ENCODE measurements around the gene GDPD4. TPM values are rescaled to one million over a fixed set of nuclear protein-coding genes. Genes with fewer than 3 reads are reported as not detected.

Gene GDPD4
- total RNA-seq, 1 experiment from 2014 or later, result not detected

DNA sequence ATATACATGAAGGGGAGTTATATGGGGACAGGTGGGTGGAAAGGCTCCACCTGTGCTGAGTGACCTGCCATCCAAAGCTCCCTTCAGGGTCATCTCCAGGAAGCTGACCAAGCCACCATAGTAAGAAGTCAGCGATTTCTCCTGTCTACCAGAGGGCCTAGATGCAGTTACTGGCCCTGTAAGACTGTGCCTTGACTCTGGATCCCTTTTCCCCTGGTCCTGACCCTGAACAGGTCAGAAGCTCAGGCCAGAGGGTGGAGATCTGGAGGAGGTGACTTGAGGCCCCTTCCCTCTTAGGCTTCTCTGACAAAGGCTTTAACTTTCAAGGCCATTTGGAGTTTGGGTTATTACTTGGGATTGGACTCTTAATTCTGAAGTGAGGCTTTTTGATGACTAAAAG, 69.7 kb downstream of the GDPD4 start:
- intact Hi-C loops (cut with micrococcal nuclease; ENCODE audit: unreplicated experiment), result no loop called here
- CTCF ChIA-PET, result no interaction called here
- no peak for DNase-seq
- no peaks in the 10 kb centered on the region for H3K9me3 Mint-ChIP-seq (ENCODE audit: low read depth, unreplicated experiment)
- no peaks in the 10 kb centered on the region for H3K4me1 Mint-ChIP-seq (ENCODE audit: low read depth, unreplicated experiment)
- H3K4me3 Mint-ChIP-seq (ENCODE audit: low read depth, unreplicated experiment), result no peak overlapping the region
- no peak overlapping the region for H3K27ac Mint-ChIP-seq (ENCODE audit: unreplicated experiment)
- H3K27me3 Mint-ChIP-seq (ENCODE audit: unreplicated experiment), result no peaks in the 10 kb centered on the region
- TF ChIP-seq, protein P1, sequence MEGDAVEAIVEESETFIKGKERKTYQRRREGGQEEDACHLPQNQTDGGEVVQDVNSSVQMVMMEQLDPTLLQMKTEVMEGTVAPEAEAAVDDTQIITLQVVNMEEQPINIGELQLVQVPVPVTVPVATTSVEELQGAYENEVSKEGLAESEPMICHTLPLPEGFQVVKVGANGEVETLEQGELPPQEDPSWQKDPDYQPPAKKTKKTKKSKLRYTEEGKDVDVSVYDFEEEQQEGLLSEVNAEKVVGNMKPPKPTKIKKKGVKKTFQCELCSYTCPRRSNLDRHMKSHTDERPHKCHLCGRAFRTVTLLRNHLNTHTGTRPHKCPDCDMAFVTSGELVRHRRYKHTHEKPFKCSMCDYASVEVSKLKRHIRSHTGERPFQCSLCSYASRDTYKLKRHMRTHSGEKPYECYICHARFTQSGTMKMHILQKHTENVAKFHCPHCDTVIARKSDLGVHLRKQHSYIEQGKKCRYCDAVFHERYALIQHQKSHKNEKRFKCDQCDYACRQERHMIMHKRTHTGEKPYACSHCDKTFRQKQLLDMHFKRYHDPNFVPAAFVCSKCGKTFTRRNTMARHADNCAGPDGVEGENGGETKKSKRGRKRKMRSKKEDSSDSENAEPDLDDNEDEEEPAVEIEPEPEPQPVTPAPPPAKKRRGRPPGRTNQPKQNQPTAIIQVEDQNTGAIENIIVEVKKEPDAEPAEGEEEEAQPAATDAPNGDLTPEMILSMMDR (IDR thresholded peaks at IDR 0.05; ENCODE audit: unreplicated experiment), result no peak
- H3K36me3 Mint-ChIP-seq (ENCODE audit: insufficient read depth, unreplicated experiment), result no peaks in the 10 kb centered on the region
- no TSS peak for BruUV-seq (replicated peaks)

DNA sequence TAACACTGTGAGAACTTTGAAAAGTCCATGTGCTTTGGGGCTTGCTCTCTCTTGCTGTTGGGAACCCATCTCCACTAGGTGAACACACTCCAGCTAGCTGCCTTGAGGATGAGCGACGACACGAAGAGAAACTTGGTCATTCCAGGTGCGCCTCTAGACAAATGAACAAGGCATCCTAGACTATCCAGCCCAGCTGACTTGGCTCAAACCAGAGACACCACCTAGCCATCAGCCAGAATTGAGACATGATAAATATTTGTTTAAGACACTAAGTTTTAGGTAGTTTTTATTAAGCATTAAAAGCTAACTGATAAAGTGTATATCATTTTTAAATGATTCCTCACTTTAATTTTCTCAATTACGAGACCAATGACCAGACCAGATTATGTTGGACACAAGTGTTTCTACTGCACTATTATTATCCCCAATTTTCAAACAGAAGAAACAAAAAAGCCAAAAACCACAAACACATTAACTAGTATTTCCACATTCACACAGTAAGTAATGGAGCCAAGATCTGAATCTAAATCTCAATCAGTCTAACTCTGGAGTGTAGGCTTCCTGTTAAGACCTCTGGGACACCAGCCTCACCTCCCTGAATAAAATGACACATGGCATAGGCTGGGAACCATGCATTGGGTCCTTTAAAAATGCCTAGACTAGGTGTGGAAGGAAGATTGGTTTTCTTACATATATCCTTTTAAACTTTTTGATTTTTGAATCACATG, 70.4 kb downstream of the GDPD4 start:
- Mint-ChIP-seq H3K36me3 (ENCODE audit: insufficient read depth, unreplicated experiment) (no peaks in the 10 kb centered on the region), H3K27ac (ENCODE audit: unreplicated experiment) (no peak overlapping the region), H3K4me1 (ENCODE audit: low read depth, unreplicated experiment) (no peaks in the 10 kb centered on the region), H3K27me3 (ENCODE audit: unreplicated experiment) (no peaks in the 10 kb centered on the region), H3K9me3 (ENCODE audit: low read depth, unreplicated experiment) (no peaks in the 10 kb centered on the region), H3K4me3 (ENCODE audit: low read depth, unreplicated experiment) (no peak overlapping the region)
- intact Hi-C loops (cut with micrococcal nuclease; ENCODE audit: unreplicated experiment), result no loop called here
- no TSS peak for BruUV-seq (replicated peaks)
- CTCF ChIA-PET, result no interaction called here
- TF ChIP-seq, protein P1 (IDR thresholded peaks at IDR 0.05; ENCODE audit: unreplicated experiment), result no peak
- no peak for DNase-seq

DNA sequence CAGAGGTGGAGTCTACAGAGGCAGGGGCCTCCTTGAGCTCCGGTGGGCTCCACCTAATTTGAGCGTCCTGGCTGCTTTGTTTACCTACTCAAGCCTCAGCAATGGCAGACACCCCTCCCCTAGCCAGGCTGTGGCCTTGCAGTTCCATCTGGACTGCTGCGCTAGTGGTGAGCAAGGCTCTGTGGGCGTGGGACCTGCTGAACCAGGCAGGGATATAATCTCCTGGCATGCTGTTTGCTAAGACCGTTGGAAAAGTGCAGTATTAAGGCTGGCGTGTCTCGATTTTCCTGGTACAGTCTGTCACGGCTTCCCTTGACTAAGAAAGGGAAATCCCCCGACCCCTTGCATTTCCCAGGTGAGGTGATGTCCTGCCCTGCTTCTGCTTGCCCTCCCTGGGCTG, 77.7 kb downstream of the GDPD4 start:
- no peak overlapping the region for H3K27ac Mint-ChIP-seq (ENCODE audit: unreplicated experiment)
- no peaks in the 10 kb centered on the region for H3K36me3 Mint-ChIP-seq (ENCODE audit: insufficient read depth, unreplicated experiment)
- CTCF ChIA-PET, result no interaction called here

DNA sequence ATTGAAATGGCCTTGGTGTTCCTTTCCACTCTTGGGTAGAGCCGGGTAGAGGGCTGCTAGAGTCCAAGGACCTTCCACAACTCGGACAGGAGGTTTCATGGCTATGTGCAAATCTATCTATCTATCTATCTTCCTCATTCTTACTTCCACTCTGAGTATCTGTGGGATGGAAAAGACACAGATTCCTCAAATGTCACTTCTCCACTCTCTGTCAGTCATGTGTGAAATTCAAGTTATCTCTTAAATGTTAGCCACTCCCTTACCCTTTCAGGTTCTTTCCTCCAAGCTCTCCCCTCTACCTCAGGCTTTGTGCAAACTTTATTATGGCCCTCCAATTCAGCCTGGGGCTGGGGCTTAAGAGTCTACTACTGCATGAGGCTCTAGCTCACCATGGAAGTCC, 84.3 kb downstream of the GDPD4 start:
- CTCF ChIA-PET, result no interaction called here
- BruUV-seq (replicated peaks), result no TSS peak

More for the DNA sequence above, 77.7 kb downstream of the GDPD4 start:
- no TSS peak for BruUV-seq (replicated peaks)
- peaks cover 6% of the 10 kb centered on the region for H3K9me3 Mint-ChIP-seq (ENCODE audit: low read depth, unreplicated experiment)
- DNase-seq, result no peak
- H3K4me1 Mint-ChIP-seq (ENCODE audit: low read depth, unreplicated experiment), result no peaks in the 10 kb centered on the region
- H3K27me3 Mint-ChIP-seq (ENCODE audit: unreplicated experiment), result peaks cover 13% of the 10 kb centered on the region
- TF ChIP-seq, protein P1 (IDR thresholded peaks at IDR 0.05; ENCODE audit: unreplicated experiment), result no peak
- H3K4me3 Mint-ChIP-seq (ENCODE audit: low read depth, unreplicated experiment), result no peak overlapping the region
- intact Hi-C loops (cut with micrococcal nuclease; ENCODE audit: unreplicated experiment), result no loop called here

More for the DNA sequence above, 84.3 kb downstream of the GDPD4 start:
- Mint-ChIP-seq H3K36me3 (ENCODE audit: insufficient read depth, unreplicated experiment) (no peaks in the 10 kb centered on the region), H3K4me1 (ENCODE audit: low read depth, unreplicated experiment) (no peaks in the 10 kb centered on the region), H3K27me3 (ENCODE audit: unreplicated experiment) (peaks cover 3% of the 10 kb centered on the region), H3K9me3 (ENCODE audit: low read depth, unreplicated experiment) (no peaks in the 10 kb centered on the region), H3K4me3 (ENCODE audit: low read depth, unreplicated experiment) (no peak overlapping the region), H3K27ac (ENCODE audit: unreplicated experiment) (no peak overlapping the region)
- intact Hi-C loops (cut with micrococcal nuclease; ENCODE audit: unreplicated experiment), result no loop called here
- TF ChIP-seq, protein P1 (IDR thresholded peaks at IDR 0.05; ENCODE audit: unreplicated experiment), result no peak
- DNase-seq, result no peak
